Stimulated activated CD4-positive, alpha-beta T cell treated with anti-CD3 and anti-CD28 coated beads, Interleukin-12 subunit alpha, Interleukin-12 subunit beta, amount 100 ng/mL, for 48 hours (primary cell): ENCODE results near the gene ZNRF4.

ENCODE experiments used
- DNase-seq, 3 donors: peaks; one replicate each; pipeline ENCODE4 v3.0.0-alpha.2; 2020; ENCODE audit warnings: low read depth in 2 of 3, low spot score in 1 of 3

ZNRF4 gene

GRCh38 chr19:5440299-5440698 lies 14.9 kb upstream of the ZNRF4 start:
- DNase-seq: no peak

- DNase-seq: no peak
Measured at GRCh38 chr19:5443723-5444122, 11.5 kb upstream of the ZNRF4 start.

- no peak for DNase-seq
Measured at GRCh38 chr19:5444431-5444830, 10.8 kb upstream of the ZNRF4 start.

- DNase-seq: no peak
Measured at GRCh38 chr19:5445071-5445470, 10.1 kb upstream of the ZNRF4 start.

- DNase-seq: no peak
Measured at GRCh38 chr19:5445561-5446055, 9.6 kb upstream of the ZNRF4 start.

- DNase-seq: no peak
Measured at GRCh38 chr19:5447700-5448311, 7.4 kb upstream of the ZNRF4 start.

GRCh38 chr19:5448374-5448773 lies 6.8 kb upstream of the ZNRF4 start:
- no peak for DNase-seq

GRCh38 chr19:5450482-5451126 lies 4.6 kb upstream of the ZNRF4 start:
- no peak for DNase-seq

- no peak for DNase-seq
Measured at GRCh38 chr19:5451494-5451893, 3.7 kb upstream of the ZNRF4 start.

GRCh38 chr19:5452594-5453565 lies 2.3 kb upstream of the ZNRF4 start:
- DNase-seq: no peak

GRCh38 chr19:5454743-5455142 lies 474 bp upstream of the ZNRF4 start:
- no peak for DNase-seq

- no peak for DNase-seq
Measured at GRCh38 chr19:5456130-5456840, 1.1 kb downstream of the ZNRF4 start.

GRCh38 chr19:5456841-5457200 lies 1.6 kb downstream of the ZNRF4 start:
- no peak for DNase-seq

GRCh38 chr19:5457709-5458108 lies 2.5 kb downstream of the ZNRF4 start:
- DNase-seq: no peak

GRCh38 chr19:5458420-5458819 lies 3.2 kb downstream of the ZNRF4 start:
- DNase-seq: no peak

GRCh38 chr19:5459360-5459759 lies 4.1 kb downstream of the ZNRF4 start:
- no peak for DNase-seq

GRCh38 chr19:5460748-5461147 lies 5.5 kb downstream of the ZNRF4 start:
- DNase-seq: no peak

GRCh38 chr19:5463959-5464358 lies 8.7 kb downstream of the ZNRF4 start:
- no peak for DNase-seq

- DNase-seq: no peak
Measured at GRCh38 chr19:5466072-5466471, 10.9 kb downstream of the ZNRF4 start.

GRCh38 chr19:5466814-5467291 lies 11.6 kb downstream of the ZNRF4 start:
- DNase-seq: no peak

GRCh38 chr19:5470264-5470671 lies 15.1 kb downstream of the ZNRF4 start:
- no peak for DNase-seq
